Measurements from ENCODE around the gene PWWP2B.
A peak's percentile ranks its signal among the peaks of the same experiment; 100 is the strongest.

Gene PWWP2B

DNA sequence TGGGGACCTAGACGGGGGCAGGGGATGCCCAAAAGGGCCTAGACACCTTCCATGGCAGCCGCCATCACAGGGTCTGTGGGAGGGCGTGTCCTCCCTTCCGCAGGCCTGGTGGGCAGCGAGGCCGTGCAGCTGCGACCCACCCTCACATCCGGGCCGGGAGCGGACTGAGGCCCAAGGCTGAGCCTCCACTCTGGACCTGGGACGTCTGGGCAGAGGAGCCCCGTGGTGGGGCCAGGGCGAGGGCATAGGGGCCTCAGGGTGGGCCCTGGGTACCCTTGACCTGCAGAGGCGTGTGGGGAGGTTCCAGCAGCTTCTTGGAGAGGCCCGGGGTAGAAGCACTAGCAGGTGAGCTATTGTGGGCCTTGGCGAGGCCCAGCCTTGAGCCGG is 49.2 kb downstream of the PWWP2B start:
- no peak for DNase-seq (ENCODE audit: low read depth)
- no peak overlapping the region for H3K4me3 ChIP-seq (replicated peaks; ENCODE audit: low read depth, low read length)
- TF ChIP-seq, protein P1, sequence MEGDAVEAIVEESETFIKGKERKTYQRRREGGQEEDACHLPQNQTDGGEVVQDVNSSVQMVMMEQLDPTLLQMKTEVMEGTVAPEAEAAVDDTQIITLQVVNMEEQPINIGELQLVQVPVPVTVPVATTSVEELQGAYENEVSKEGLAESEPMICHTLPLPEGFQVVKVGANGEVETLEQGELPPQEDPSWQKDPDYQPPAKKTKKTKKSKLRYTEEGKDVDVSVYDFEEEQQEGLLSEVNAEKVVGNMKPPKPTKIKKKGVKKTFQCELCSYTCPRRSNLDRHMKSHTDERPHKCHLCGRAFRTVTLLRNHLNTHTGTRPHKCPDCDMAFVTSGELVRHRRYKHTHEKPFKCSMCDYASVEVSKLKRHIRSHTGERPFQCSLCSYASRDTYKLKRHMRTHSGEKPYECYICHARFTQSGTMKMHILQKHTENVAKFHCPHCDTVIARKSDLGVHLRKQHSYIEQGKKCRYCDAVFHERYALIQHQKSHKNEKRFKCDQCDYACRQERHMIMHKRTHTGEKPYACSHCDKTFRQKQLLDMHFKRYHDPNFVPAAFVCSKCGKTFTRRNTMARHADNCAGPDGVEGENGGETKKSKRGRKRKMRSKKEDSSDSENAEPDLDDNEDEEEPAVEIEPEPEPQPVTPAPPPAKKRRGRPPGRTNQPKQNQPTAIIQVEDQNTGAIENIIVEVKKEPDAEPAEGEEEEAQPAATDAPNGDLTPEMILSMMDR (IDR thresholded peaks at IDR 0.05; ENCODE audit: low read length, missing control alignments) = no peak

DNA sequence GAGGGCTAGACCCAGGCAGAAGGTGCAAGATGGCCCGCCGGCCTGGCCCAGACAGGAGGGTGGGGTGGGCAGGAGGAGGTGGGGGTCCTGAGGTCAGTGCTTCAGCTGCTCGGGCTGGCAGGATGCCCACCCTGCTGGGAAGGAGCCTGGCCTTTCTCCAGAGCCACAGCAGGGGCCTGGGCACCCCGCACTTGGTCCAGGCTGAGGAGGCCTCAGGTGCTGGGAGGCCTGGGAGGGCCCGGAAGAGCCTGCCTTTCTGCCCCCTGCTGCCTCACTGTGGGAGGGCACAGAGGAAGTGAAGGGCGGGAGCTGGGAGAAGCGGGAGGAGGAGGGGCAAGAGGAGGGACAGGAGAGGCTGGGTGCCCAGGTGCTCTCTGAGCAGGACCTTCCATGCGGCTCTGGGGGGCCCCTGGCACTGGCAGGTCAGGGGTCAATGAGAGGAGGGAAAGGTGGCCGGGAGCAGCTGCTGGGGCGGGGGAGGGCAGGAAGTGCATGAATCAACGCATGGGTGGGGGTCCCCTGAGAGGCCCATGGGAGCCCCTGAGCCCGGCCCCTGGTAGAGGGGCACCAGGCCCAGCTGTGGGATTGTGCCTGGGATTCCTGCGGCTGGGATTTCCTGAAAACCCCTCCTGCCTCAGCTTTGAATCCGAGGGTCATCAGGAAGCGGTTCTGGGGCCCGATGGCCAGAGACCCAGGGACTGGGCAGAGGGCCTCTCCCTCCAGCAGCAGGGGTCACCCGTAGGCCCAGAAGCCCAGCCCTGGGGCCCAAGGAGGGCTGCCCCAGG is 49.9 kb downstream of the PWWP2B start:
- H3K4me3 ChIP-seq (replicated peaks; ENCODE audit: low read depth, low read length) = no peak overlapping the region
- DNase-seq (ENCODE audit: low read depth) = peak; percentile 23

DNA sequence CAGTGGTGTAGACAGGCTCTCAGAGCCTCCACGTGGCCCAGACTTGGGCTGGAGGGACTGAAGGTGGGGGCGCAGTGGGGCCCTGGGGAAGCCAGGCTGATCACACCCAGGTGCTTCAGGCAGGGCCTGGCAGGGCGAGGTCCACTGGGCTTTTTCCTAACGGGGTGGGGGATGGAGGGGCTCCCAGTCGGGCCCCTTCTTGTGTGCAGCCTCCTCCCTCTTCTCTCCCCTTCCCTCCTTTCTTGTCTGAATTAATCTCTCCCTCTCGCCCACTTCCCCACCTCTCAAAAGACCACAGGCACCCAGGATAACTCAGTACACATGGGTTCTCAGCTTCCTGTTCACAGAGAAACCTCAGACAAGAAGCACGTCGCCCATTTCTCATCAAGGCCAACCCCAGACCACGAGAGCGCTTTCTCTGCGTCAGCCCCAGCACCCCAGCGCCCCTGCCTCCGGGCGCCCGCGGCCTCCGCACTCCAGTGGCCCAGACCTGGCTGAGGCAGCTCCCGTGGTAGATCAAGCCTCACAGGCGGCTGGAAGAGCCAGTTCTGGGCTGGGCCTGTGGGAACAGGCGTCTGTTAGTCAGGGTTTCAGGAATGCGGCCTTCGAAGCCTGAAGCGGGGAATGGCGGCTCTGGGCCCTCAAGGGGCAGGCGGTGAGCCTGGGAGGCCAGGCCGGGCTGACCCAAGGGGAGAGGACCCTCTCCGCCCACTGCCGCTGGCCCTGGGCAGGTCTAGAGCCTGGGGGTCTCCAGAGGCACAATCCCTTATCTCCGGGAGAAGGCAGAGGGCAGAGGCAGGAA is 50.6 kb downstream of the PWWP2B start:
- peak; percentile 36 for DNase-seq (ENCODE audit: low read depth)
- H3K4me3 ChIP-seq (replicated peaks; ENCODE audit: low read depth, low read length) = no peak overlapping the region
- TF ChIP-seq, protein P1 (IDR thresholded peaks at IDR 0.05; ENCODE audit: low read length, missing control alignments) = no peak

More for the DNA sequence above, 49.9 kb downstream of the PWWP2B start:
- TF ChIP-seq, protein P1 (IDR thresholded peaks at IDR 0.05; ENCODE audit: low read length, missing control alignments) = peak; percentile 30

DNA sequence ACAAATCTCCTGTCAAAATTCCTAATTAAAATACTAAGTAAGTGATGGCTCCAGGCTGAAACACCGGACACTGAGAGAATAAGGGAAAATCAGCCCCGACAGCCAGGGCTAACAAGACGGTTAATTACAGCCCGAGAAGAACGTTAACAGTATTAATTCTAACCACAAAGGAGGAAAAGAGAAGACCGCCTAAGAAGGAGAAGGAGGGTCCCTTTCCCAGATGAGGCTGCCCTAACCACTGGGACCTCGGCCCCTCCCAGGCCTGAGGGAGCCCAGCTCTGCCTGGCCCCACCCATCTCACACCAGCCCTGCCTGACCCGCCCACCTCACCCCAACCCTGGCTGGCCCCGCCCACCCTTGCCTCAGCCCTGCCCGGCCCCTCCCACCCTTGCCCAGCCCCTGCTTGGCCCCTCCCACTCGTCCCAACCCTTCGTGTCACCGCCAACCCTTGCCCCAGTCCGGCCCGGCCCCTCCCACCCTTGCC is 51.3 kb downstream of the PWWP2B start:
- TF ChIP-seq, protein P1 (IDR thresholded peaks at IDR 0.05; ENCODE audit: low read length, missing control alignments) = no peak
- H3K4me3 ChIP-seq (replicated peaks; ENCODE audit: low read depth, low read length) = no peak overlapping the region
- DNase-seq (ENCODE audit: low read depth) = no peak

DNA sequence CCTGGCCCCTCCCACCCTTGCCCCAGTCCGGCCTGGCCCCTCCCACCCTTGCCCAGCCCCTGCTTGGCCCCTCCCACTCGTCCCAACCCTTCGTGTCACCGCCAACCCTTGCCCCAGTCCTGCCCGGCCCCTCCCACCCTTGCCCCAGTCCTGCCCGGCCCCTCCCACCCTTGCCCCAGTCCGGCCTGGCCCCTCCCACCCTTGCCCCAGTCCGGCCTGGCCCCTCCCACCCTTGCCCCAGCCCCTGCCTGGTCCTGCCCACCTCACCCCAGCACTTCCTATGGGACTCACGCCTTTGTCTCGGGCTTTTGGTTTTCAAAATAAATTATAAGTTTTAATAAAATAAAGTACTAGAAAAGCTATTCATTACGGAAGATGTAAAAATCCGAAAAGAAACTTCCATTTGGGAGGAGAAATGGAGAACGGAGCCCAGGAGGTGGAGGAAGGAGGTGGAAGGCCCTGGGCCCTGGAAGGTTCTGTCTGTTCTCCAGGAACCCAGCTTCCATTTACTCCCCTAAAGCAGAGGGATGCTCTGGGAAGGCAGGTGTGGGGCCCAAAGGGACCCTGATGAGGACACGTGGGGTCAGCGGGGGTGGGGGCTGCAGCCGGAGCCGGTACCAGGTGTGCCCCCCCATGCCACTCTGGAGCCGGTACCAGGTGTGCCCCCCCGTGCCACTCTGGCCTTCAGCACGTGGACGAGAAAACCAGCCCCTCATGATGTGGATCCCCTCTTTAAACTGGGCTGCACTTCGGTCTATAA is 52.2 kb downstream of the PWWP2B start:
- TF ChIP-seq, protein P1 (IDR thresholded peaks at IDR 0.05; ENCODE audit: low read length, missing control alignments) = no peak

DNA sequence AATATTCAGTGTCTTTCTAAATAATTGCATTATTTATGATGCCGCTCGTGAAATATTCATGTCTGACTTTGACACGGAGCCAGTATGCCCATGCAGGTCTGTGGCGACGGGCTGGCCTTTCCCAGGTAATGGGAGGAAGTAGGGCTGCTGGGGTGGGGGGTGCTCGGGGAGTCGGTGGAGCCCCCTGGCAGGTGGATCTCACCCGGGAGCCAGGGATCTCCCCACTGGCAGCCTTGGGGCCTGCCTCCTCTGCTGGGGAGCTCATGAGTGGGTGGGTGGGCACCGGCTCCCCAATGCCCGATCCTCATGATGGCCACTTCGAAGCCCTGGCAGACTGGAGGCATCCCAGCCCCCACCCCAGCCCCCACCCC is 52.8 kb downstream of the PWWP2B start:
- no peak overlapping the region for H3K4me3 ChIP-seq (replicated peaks; ENCODE audit: low read depth, low read length)
- TF ChIP-seq, protein P1 (IDR thresholded peaks at IDR 0.05; ENCODE audit: low read length, missing control alignments) = no peak
- DNase-seq (ENCODE audit: low read depth) = no peak

More for the DNA sequence above, 52.2 kb downstream of the PWWP2B start:
- no peak overlapping the region for H3K4me3 ChIP-seq (replicated peaks; ENCODE audit: low read depth, low read length)
- DNase-seq (ENCODE audit: low read depth) = no peak

Measured in fibroblast of pulmonary artery (primary cell).